Measurements from ENCODE around the gene KPNA2.

GRCh38 chr17:68095205-68095811, 59.8 kb downstream of the KPNA2 start:
- TF ChIP-seq CTCF (IDR thresholded peaks at IDR 0.05) (no peak), POLR2A (IDR thresholded peaks at IDR 0.05) (no peak), POLR2AphosphoS5 (IDR thresholded peaks at IDR 0.05) (no peak), EP300 (IDR thresholded peaks at IDR 0.05) (no peak)

All from sigmoid colon (tissue), 4 donors.